ENCODE data around the gene SEC14L6. TPM values are rescaled to one million over a fixed set of nuclear protein-coding genes. Genes with fewer than 3 reads are reported as not detected.
A peak's percentile ranks its signal among the peaks of the same experiment; 100 is the strongest.

Gene SEC14L6
- total and polyA plus RNA-seq, 9 of the 15 experiments (the other 6 are each of a cell fraction or from before 2014, with no cell fraction given), result 0.29 to 6.1 (median 1.9) TPM

DNA sequence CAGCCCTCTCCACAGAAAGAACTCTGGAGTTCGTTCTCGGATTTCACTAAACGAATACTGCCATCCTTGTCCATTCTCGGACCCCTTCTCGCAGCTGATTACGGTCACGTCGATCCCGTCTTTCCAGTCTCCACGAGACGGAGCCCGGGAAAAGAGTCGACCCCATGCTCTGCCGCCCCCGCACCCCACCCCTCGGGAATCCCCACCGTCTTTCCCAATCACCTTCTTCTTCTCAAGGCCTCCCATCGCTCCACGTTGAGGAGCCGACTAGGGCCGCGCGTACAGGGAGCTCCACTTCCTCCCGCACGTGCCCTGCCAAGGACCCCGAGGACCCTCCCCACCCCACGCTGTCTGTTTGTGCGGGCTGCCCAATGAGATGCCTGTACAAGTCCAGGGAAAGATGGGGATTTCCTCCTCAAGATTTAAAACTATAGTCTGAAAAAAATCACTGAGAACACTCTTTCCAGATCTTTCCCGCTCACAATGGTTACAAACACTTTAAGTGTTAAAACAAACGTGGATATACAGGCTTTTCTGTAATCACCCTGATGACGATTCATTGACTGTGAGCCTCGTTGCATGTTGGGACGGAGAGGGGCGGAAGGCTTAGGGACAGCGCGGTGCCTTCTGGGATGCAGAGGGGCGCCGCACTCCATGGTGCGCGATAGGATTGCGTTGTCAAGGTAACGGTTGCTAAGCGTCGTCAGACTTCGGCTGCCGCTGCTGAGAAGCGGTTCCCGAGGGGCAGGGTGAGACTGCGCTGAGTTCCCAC lies 45.2 kb upstream of the SEC14L6 start, which contains the start of gene PES1 (continued):
- TF ChIP-seq ZNF589 (CRISPR knock-in tag; IDR thresholded peaks at IDR 0.05; ENCODE audit: low read depth), result 0 out of 2 replicates have a peak, but pooled peaks have one; percentile 53
- TF ChIP-seq TFAM (CRISPR knock-in tag; conservative IDR thresholded peaks at IDR 0.05), result no peak
- TF ChIP-seq SOX6 (IDR thresholded peaks at IDR 0.05), result no peak
- peak; percentile 56 for TF ChIP-seq TAF1 (IDR thresholded peaks at IDR 0.05; ENCODE audit: control insufficient read depth, extremely low read depth, insufficient read depth, low read length, severe bottlenecking)
- TF ChIP-seq ETV6 (IDR thresholded peaks at IDR 0.05; ENCODE audit: borderline replicate concordance in 1 of 2, low read depth in 2 of 2, low read length in 1 of 2), result no peak
- no peak for TF ChIP-seq ETV6 (CRISPR knock-in tag; IDR thresholded peaks at IDR 0.05; ENCODE audit: borderline replicate concordance)
- peak; percentile 99 for TF ChIP-seq ELF1 (tag; IDR thresholded peaks at IDR 0.05)
- TF ChIP-seq MTF1 (CRISPR knock-in tag; IDR thresholded peaks at IDR 0.05; ENCODE audit: borderline replicate concordance), result no peak
- TF ChIP-seq FOXP1 (CRISPR knock-in tag; IDR thresholded peaks at IDR 0.05), result no peak
- TF ChIP-seq, protein P1, sequence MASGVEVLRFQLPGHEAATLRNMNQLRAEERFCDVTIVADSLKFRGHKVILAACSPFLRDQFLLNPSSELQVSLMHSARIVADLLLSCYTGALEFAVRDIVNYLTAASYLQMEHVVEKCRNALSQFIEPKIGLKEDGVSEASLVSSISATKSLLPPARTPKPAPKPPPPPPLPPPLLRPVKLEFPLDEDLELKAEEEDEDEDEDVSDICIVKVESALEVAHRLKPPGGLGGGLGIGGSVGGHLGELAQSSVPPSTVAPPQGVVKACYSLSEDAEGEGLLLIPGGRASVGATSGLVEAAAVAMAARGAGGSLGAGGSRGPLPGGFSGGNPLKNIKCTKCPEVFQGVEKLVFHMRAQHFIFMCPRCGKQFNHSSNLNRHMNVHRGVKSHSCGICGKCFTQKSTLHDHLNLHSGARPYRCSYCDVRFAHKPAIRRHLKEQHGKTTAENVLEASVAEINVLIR (CRISPR knock-in tag; IDR thresholded peaks at IDR 0.05), result peak; percentile 94
- TF ChIP-seq MYC (IDR thresholded peaks at IDR 0.05; ENCODE audit: low read depth, low read length), result peak; percentile 98
- TF ChIP-seq MYC (CRISPR knock-in tag; IDR thresholded peaks at IDR 0.05; ENCODE audit: borderline replicate concordance, low read depth), result peak; percentile 80; the same call in 1 of the 2 replicates
- TF ChIP-seq, protein P2, sequence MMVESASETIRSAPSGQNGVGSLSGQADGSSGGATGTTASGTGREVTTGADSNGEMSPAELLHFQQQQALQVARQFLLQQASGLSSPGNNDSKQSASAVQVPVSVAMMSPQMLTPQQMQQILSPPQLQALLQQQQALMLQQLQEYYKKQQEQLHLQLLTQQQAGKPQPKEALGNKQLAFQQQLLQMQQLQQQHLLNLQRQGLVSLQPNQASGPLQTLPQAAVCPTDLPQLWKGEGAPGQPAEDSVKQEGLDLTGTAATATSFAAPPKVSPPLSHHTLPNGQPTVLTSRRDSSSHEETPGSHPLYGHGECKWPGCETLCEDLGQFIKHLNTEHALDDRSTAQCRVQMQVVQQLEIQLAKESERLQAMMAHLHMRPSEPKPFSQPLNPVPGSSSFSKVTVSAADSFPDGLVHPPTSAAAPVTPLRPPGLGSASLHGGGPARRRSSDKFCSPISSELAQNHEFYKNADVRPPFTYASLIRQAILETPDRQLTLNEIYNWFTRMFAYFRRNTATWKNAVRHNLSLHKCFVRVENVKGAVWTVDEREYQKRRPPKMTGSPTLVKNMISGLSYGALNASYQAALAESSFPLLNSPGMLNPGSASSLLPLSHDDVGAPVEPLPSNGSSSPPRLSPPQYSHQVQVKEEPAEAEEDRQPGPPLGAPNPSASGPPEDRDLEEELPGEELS (CRISPR knock-in tag; IDR thresholded peaks at IDR 0.05; ENCODE audit: borderline replicate concordance), result no peak
- no peak for TF ChIP-seq FUS (optimal IDR thresholded peaks at IDR 0.05; ENCODE audit: low read depth, low read length)
- TF ChIP-seq EGR1 (conservative IDR thresholded peaks at IDR 0.05), result peak; percentile 54
- no peak for TF ChIP-seq SIN3B (IDR thresholded peaks at IDR 0.05; ENCODE audit: low read depth)
- TF ChIP-seq RBM34 (IDR thresholded peaks at IDR 0.05; ENCODE audit: borderline replicate concordance, insufficient read depth, low read length), result no peak
- TF ChIP-seq MTA2 (IDR thresholded peaks at IDR 0.05; ENCODE audit: low read depth), result no peak
- TF ChIP-seq, protein P3, sequence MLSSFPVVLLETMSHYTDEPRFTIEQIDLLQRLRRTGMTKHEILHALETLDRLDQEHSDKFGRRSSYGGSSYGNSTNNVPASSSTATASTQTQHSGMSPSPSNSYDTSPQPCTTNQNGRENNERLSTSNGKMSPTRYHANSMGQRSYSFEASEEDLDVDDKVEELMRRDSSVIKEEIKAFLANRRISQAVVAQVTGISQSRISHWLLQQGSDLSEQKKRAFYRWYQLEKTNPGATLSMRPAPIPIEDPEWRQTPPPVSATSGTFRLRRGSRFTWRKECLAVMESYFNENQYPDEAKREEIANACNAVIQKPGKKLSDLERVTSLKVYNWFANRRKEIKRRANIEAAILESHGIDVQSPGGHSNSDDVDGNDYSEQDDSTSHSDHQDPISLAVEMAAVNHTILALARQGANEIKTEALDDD (IDR thresholded peaks at IDR 0.05), result no peak
- no peak for TF ChIP-seq SRSF1 (IDR thresholded peaks at IDR 0.05; ENCODE audit: low read depth, low read length)
- TF ChIP-seq, protein P4, sequence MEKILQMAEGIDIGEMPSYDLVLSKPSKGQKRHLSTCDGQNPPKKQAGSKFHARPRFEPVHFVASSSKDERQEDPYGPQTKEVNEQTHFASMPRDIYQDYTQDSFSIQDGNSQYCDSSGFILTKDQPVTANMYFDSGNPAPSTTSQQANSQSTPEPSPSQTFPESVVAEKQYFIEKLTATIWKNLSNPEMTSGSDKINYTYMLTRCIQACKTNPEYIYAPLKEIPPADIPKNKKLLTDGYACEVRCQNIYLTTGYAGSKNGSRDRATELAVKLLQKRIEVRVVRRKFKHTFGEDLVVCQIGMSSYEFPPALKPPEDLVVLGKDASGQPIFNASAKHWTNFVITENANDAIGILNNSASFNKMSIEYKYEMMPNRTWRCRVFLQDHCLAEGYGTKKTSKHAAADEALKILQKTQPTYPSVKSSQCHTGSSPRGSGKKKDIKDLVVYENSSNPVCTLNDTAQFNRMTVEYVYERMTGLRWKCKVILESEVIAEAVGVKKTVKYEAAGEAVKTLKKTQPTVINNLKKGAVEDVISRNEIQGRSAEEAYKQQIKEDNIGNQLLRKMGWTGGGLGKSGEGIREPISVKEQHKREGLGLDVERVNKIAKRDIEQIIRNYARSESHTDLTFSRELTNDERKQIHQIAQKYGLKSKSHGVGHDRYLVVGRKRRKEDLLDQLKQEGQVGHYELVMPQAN (IDR thresholded peaks at IDR 0.05; ENCODE audit: borderline replicate concordance), result peak; percentile 95
- no peak for TF ChIP-seq ZKSCAN8 (CRISPR knock-in tag; IDR thresholded peaks at IDR 0.05)
- TF ChIP-seq OTX1 (CRISPR knock-in tag; IDR thresholded peaks at IDR 0.05), result no peak
